Loucy (cell line): Measurements from ENCODE around the gene NGLY1.

ENCODE experiments used
- H2AFZ ChIP-seq: fragments of 200-600 bp; sonication (generic); 2 replicates; pipeline ENCODE4 v1.6.0; 2016; ENCODE audit warnings: antibody characterized with exemption, mild to moderate bottlenecking, low read length, moderate library complexity
- H3F3A ChIP-seq: fragments of 200-600 bp; 2 replicates; pipeline ENCODE4 v1.6.0; 2016; ENCODE audit warnings: antibody characterized with exemption, low read depth, mild to moderate bottlenecking
- H3K27me3 ChIP-seq: fragments of 200-600 bp; sonication (generic); 2 replicates; pipeline ENCODE4 v1.6.1; 2014; ENCODE audit warnings: low read length, mild to moderate bottlenecking; ENCODE audit not compliant: insufficient read depth, poor library complexity, severe bottlenecking
- H3K36me3 ChIP-seq: fragments of 200-600 bp; sonication (generic); 2 replicates; pipeline ENCODE4 v1.6.1; 2016; ENCODE audit warnings: low read length; ENCODE audit not compliant: insufficient read depth
- H3K4me1 ChIP-seq: fragments of 200-600 bp; sonication (generic); 2 replicates; pipeline ENCODE4 v1.5.1; 2014; ENCODE audit warnings: low read length, mild to moderate bottlenecking; ENCODE audit not compliant: insufficient read depth, poor library complexity, severe bottlenecking
- H3K4me2 ChIP-seq: fragments of 200-600 bp; sonication (generic); 2 replicates; pipeline ENCODE4 v1.6.0; 2014; ENCODE audit warnings: antibody characterized with exemption, low read length, low read depth, mild to moderate bottlenecking; ENCODE audit not compliant: poor library complexity, severe bottlenecking
- H3K4me3 ChIP-seq: fragments of 200-600 bp; sonication (generic); 2 replicates; pipeline ENCODE4 v1.5.1; 2014; ENCODE audit warnings: low read length, mild to moderate bottlenecking, mixed read lengths; ENCODE audit not compliant: poor library complexity, severe bottlenecking
- H3K79me2 ChIP-seq: fragments of 200-600 bp; sonication (generic); 2 replicates; pipeline ENCODE4 v1.6.1; 2014; ENCODE audit warnings: low read length; ENCODE audit not compliant: insufficient read depth
- H3K9ac ChIP-seq: fragments of 200-600 bp; sonication (generic); 2 replicates; pipeline ENCODE4 v1.6.0; 2014; ENCODE audit warnings: mild to moderate bottlenecking, low read depth, low read length, moderate library complexity; ENCODE audit not compliant: poor library complexity, severe bottlenecking
- H3K9me2 ChIP-seq: fragments of 200-600 bp; sonication (generic); replicated peaks from 2 replicates; pipeline ENCODE4 v1.6.1; 2016; ENCODE audit warnings: low read depth, low read length, mixed read lengths
- H3K9me3 ChIP-seq: fragments of 200-600 bp; sonication (generic); 2 replicates; pipeline ENCODE4 v1.6.1; 2014; ENCODE audit warnings: mild to moderate bottlenecking, antibody characterized with exemption, low read length, low read depth; ENCODE audit not compliant: insufficient read depth
- H4K20me1 ChIP-seq: fragments of 200-600 bp; sonication (generic); 2 replicates; pipeline ENCODE4 v1.6.0; 2014; ENCODE audit warnings: antibody characterized with exemption, low read length, mild to moderate bottlenecking; ENCODE audit not compliant: insufficient read depth, poor library complexity, severe bottlenecking
- EZH2phosphoT487 ChIP-seq: fragments of 200-600 bp; IDR thresholded peaks from 2 replicates; pipeline ENCODE4 v1.6.1; 2018; ENCODE audit warnings: antibody characterized with exemption, mild to moderate bottlenecking, moderate library complexity, borderline replicate concordance
- TF ChIP-seq, protein P1 (sequence below): fragments of 200-600 bp; sonication (generic); conservative IDR thresholded peaks from 2 replicates; pipeline ENCODE4 v1.5.1; 2014; ENCODE audit warnings: mild to moderate bottlenecking, antibody characterized with exemption, low read length

Gene NGLY1

GRCh38 chr3:25707268-25707926 is 75.8 kb downstream of the NGLY1 start:
- Histone ChIP-seq H3K4me1 (no peaks in the 10 kb centered on the region), H3K9ac (no peak overlapping the region), H4K20me1 (no peaks in the 10 kb centered on the region), H3K27me3 (no peaks in the 10 kb centered on the region), H3K4me2 (no peak overlapping the region), H3K4me3 (no peak overlapping the region), H3K9me3 (no peaks in the 10 kb centered on the region), H3K36me3 (no peaks in the 10 kb centered on the region), H3K79me2 (no peaks in the 10 kb centered on the region), H3F3A (no peaks in the 10 kb centered on the region), H3K9me2 (no peaks in the 10 kb centered on the region), H2AFZ (0 out of 2 replicates have a peak overlapping the region, but pooled peaks have one; percentile 27)
- TF ChIP-seq, protein P1, sequence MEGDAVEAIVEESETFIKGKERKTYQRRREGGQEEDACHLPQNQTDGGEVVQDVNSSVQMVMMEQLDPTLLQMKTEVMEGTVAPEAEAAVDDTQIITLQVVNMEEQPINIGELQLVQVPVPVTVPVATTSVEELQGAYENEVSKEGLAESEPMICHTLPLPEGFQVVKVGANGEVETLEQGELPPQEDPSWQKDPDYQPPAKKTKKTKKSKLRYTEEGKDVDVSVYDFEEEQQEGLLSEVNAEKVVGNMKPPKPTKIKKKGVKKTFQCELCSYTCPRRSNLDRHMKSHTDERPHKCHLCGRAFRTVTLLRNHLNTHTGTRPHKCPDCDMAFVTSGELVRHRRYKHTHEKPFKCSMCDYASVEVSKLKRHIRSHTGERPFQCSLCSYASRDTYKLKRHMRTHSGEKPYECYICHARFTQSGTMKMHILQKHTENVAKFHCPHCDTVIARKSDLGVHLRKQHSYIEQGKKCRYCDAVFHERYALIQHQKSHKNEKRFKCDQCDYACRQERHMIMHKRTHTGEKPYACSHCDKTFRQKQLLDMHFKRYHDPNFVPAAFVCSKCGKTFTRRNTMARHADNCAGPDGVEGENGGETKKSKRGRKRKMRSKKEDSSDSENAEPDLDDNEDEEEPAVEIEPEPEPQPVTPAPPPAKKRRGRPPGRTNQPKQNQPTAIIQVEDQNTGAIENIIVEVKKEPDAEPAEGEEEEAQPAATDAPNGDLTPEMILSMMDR, result no peak
- no peak for TF ChIP-seq EZH2phosphoT487

GRCh38 chr3:25706213-25706612 is 77.0 kb downstream of the NGLY1 start:
- H3K36me3 ChIP-seq, result no peaks in the 10 kb centered on the region
- H3K4me1 ChIP-seq, result no peaks in the 10 kb centered on the region
- H3K4me2 ChIP-seq, result no peak overlapping the region
- H3K9me3 ChIP-seq, result no peaks in the 10 kb centered on the region
- H4K20me1 ChIP-seq, result no peaks in the 10 kb centered on the region
- H3K9ac ChIP-seq, result no peak overlapping the region
- no peaks in the 10 kb centered on the region for H3K27me3 ChIP-seq
- TF ChIP-seq, protein P1, result no peak
- no peak for TF ChIP-seq EZH2phosphoT487
- H3F3A ChIP-seq, result no peaks in the 10 kb centered on the region
- no peaks in the 10 kb centered on the region for H3K79me2 ChIP-seq
- H3K9me2 ChIP-seq, result no peaks in the 10 kb centered on the region
- no peak overlapping the region for H3K4me3 ChIP-seq
- H2AFZ ChIP-seq, result no peak overlapping the region

GRCh38 chr3:25697553-25697952 is 85.7 kb downstream of the NGLY1 start:
- no peak overlapping the region for H3K9ac ChIP-seq
- H3K4me3 ChIP-seq, result no peak overlapping the region
- H3K27me3 ChIP-seq, result no peaks in the 10 kb centered on the region
- H3K9me2 ChIP-seq, result no peaks in the 10 kb centered on the region
- no peaks in the 10 kb centered on the region for H3K4me1 ChIP-seq
- H3K9me3 ChIP-seq, result no peaks in the 10 kb centered on the region
- no peaks in the 10 kb centered on the region for H3F3A ChIP-seq
- no peak overlapping the region for H2AFZ ChIP-seq
- H3K79me2 ChIP-seq, result no peaks in the 10 kb centered on the region
- H4K20me1 ChIP-seq, result no peaks in the 10 kb centered on the region
- no peaks in the 10 kb centered on the region for H3K36me3 ChIP-seq
- TF ChIP-seq EZH2phosphoT487, result no peak
- TF ChIP-seq, protein P1, result no peak
- H3K4me2 ChIP-seq, result no peak overlapping the region
